ENCODE measurements around the gene TEX14.
A peak's percentile ranks its signal among the peaks of the same experiment; 100 is the strongest.
"Not testable (repeated sequence)": the region's sequence is repeated elsewhere in the genome, so short reads cannot be mapped to it uniquely, and the experiment has no call there.

Gene TEX14

DNA sequence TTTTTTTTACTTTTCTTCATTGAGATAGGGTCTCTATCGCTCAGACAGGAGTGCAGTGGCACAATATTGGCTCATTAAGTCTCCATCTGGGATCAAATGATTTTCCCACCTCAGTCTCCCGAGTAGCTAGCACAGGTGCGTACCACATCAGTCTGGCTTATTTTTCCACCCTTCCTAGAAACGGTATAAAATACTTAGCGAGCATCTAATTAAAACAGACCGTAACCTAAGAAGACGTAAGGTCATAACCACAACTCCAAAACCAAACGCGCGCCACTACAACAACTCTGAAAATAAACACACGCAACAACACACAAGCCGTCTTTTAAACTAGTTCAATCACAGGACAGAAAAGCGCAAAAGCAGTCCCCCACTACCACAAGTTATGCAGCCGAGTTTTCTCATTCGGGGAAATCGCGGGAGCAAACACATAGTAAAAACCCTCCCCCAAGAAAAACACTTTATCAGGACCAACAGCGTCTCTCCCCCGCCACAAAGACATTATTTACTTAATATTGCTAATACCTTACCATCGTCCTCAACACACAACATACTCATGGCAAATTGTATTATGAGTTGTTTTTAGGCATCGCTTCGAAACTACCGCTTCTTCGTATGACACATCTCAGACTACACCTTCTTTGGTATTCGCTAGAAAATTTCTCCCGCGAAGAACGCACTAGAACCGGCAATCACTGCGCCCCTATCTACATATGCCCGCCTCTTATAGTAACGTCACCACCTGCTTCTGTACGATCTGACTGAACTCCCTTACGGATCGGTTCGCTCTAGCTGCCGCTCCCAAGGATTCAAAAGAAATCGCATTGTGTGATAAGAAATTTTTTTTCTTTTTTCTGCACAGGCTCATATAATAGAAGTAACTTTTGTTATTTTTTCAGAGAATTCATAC lies 32.8 kb downstream of the TEX14 start:
- peak; percentile 7 to 94 (median 72) for DNase-seq

DNA sequence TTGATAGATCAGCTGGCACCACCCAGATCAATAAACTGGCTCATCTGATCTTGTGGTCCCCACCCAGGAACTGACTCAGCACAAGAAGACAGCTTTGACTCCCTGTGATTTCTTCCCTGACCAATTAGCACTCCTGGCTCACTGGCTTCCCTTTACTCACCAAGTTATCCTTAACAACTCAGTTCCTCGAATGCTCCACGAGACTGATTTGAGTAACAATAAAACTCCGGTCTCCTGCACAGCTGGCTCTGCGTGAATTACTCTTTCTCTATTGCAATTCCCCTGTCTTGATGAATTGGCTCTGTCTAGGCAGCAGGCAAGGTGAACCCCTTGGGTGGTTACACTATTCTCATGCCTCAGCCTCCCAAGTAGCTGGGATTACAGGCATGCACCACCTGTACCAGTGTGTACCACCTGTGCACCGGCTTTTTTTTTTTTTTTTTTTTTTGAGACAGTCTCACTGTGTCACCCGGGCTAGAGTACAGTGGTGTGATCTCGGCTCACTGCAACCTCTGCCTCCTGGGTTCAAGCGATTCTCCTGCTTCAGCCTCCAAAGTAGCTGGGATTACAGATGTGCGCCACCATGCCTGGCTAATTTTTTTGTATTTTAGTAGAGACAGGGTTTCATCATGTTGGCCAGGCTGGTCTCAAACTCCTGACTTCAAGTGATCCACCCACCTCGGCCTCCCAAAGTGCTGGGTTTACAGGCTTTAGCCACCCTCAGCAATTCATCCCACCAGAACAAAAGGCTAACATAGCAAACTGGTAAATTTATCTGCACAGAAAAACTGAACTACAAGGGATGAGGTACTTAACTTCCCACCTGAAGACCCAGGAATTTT lies 33.7 kb downstream of the TEX14 start:
- not testable (repeated sequence) for DNase-seq

DNA sequence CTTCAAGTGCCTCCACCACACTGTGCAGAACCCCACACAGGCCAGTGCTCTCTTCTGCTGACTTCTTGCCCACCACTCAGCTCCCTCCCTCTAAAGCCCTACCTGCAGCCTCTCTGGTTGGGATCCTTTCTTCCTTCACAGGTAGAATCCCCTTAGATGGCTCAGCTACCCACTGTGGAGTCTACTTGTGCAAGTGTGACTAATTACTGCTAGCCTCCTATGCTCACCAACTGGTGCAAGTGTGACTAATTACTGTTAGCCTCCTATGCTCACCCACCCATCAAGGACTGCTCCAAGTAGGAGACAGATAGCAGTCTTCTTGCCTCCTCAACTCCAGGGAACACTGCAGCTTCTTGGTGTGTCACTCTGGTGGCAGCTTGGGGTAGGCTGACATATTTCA lies 43.6 kb downstream of the TEX14 start:
- no peak for DNase-seq

DNA sequence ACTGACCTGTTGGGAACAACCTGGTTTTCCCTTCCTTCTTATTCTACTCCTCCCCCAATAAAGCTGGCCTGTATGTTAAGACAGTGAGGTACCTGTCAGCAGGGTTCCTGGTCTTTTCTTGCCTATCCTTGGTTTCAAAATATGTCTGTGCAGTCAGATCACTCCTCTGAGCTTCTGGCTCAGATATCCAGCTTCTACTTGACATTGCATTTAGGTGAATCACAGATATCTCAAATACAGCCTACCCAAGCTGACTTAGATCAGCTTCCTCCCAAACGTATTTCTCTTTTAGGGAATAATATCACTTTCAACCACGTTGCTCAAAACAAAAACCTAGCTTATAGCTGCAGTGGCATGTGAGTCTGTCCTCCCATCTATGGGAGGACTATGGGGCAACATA lies 48.7 kb downstream of the TEX14 start:
- no peak for DNase-seq

DNA sequence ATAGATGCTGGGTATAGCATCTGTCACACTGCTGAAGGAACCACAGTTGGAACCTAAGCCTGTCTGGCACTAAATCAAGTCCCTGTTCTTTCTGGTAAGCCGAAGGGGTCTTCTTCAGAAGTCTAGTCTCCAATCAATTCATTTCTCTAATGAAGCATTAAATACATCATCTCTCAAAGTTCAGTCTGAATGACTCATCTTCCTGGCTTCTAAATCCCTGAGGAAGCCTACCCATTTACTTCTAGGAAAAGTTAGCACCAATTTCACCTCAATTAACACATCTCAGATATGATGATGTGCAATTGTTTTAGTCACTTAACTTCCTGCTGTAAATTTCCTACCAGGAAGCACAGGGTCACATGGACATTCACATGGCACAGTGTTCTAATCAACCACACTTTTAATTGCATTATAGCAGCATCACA lies 49.9 kb downstream of the TEX14 start:
- DNase-seq: peak in 1 of 56 donors; percentile 14

DNA sequence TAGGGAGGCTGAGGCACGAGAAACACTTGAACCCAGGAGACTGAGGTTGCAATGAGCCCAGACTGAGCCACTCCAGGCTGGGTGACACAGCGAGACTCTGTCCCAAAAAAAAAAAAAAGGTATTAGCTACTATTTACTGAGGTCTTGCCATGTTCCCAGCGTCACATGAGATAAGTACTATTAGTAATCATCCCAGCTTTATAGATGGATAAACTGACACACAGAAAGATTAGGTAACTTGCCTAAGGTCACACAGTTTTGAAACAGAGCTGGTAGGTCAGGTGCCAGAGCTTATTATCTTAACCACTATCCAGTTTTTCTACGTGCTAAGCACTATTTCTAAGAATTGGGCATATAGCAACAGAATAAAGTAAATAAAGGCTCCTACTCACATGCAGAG lies 51.6 kb downstream of the TEX14 start:
- no peak for DNase-seq

DNA sequence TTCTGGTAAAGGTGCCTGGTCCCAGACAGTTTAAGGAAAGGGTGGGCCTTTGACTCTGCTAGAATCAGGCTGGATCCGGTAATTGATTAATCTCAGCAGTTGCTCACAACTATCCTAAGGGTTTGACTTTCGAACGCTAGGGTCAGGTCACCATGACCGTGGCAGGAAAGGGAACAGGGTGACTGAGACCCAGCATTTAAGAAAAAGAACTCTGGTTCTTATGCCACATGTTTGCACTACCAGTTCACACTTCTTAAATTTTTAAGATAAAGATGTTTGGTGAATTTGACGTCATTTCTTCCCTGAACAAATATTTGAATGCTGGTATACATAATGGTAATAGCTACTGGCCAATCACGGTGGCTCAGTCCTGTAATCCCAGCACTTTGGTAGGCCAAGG lies 52.2 kb downstream of the TEX14 start:
- no peak for DNase-seq

DNA sequence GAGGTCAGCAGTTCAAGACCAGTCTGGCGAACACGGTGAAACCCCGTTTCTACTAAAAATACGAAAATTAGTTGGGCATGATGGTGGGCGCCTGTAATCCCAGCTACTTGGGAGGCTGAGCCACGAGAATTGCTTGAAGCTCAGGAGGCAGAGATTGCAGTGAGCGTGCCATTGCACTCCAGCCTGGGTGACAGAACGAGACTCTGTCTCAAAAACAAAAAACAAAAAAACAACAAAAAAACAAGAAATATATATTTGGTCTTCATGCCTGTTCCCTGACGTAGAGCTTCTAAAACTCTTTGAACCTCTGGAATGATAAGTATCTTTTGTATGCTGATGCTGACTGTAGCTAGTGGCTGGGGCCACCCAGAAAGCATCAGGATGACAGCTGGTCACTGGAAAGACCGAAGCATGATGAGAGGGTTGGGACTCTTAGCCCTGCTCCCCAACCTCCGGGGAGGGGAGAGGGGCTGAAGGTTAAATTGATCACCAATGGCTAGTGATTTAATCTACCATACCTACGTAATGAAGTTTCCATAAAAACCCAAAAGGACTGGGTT lies 54.8 kb downstream of the TEX14 start:
- DNase-seq: no peak

DNA sequence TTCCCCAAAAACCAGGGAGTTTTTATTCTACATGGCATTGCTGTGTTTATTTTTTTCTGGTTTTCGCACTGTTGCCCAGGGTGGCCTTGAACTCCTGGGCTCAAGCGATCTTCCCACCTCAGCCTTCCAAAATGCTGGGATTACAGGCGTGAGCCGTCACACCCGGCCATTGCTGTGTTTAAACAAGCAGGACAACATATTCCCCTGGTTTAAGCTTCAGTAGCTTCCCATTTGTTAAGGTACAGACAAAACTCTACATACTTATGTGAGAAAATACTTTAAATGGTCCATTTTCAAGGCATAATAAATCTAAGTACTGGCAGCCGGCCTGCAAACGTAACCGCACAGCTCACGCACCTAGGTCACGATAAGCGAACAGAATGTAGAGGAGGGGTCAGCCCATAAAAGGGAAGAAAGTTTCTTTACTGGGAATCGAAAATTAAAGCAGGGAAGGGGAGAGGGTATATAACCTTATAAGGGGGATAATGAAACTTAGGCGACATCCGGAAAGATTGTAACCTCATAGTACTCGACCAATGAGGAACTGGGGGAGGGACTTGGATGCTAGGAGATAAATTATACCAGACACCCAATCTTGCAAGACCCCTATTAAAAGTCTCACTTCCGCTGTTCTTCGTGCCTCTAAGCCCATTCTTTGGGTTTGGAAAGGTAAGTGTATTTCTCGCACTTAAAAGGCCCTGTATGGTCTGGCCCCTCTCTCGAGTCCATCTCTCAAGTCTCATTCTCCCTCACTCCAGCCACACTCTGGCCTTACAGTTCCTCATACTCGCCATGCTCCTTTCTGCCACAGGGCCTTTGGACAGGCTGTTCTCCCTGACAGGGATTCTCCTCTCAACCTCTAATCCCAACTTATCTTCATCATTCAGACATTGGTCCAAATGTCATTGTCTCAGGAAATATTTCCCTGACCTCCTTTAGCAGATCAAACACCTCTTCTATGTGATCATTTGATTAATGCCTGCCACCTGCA lies 59.2 kb downstream of the TEX14 start:
- peak in 3 of 56 donors; percentile 3 to 34 (median 27) for DNase-seq

DNA sequence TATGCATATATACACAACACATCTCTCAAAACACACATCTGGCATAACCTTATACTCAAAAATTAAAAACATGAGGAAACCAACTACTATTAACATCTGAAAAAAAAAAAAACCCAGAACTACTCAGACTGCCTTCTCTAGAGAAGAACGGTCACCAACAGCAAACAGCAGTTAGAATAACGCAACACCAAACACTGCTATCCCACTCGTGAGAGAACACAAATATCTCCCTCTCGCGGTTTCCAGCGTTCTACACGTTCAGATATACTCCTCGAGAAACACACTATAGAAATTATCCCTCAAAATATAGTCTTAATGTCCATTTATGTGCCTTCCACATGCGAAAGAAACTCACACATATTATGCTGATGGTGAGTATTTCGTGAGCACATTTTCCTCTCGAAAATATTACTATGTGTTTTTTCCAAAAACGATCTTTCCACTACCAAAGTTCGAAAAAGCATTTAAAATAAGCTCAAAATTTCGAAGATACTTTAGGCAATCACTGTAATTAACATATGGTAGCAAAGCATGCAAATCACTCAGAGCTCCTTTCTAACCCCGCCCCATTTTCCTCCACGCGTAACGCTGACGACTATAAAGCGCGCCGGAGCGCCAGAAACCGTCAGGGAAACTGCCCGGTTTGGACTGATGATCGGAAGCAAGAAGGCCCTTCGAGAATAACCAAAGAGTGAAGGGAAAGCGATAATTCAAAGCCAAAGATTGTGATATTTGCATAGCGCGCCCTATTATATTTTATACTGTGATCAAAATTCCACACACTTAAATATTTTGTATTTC lies 60.1 kb downstream of the TEX14 start:
- peak; percentile 41 to 97 (median 87) for DNase-seq

DNA sequence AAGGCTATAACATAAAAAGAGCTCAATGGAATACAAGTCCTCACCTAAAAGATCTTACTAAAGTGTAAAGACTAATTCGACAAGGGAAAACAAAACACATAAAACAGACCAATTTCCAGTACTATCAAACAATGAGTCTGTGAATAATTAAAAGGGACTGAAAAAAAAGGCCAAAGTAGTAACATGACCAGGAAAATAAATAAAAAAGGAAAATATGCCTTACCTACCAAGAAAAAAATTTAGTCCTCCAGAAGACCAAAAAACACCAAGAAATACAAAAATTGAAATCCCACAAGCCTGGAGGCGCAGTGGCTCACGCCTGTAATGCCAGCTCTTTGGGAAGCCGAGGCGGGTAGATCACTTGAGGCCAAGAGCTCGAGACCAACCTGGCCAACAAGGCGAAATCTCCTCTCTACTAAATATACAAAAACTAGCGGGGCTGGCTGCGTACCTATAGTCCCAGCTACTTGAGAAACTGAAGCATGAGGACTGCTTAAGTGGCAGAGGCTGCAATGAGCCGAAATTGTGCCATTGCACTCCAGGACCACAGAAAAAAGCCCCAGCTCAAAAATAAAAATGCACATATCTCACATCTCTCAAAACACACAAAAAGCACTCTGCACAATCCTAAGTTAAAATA lies 60.8 kb downstream of the TEX14 start:
- DNase-seq: peak in 11 of 56 donors; percentile 1 to 22 (median 10)

DNA sequence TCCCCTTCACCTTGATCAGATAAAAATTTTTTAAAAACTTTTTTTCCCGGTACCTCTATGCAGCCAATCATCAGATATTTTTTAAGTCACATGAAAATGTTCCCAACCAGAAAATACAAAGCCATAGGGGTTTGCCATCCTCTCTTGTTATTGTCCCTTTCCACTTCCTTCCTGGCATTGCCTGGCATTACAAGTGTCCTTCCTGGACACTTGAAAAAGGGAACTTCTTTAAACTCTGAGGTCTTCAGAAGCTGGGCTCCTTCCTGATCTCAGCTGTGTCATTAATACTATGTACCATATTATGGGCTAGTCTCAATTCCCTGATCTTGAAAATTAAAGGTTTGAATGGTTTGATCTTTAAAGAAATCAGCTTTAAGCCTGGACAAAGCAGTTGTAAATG lies 64.9 kb downstream of the TEX14 start:
- no peak for DNase-seq

DNA sequence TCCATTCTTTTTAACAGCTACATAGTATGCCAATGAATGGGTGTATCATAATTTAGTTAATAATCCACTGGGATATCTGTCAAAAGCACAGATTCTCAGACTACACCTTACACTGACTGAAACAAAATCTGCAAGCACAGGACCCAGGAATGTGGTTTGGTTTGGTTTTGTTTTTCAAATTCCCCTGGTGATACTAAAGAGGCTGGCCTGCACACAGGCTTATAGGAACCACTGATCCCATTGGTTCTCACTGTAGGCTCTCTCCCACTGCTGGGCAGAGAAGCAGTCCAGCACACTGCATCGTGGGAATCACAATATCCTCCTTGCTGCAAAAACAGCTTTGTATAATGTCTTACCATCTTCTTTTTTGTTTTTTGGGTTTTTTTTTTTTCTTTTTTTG lies 67.1 kb downstream of the TEX14 start:
- no peak for DNase-seq

DNA sequence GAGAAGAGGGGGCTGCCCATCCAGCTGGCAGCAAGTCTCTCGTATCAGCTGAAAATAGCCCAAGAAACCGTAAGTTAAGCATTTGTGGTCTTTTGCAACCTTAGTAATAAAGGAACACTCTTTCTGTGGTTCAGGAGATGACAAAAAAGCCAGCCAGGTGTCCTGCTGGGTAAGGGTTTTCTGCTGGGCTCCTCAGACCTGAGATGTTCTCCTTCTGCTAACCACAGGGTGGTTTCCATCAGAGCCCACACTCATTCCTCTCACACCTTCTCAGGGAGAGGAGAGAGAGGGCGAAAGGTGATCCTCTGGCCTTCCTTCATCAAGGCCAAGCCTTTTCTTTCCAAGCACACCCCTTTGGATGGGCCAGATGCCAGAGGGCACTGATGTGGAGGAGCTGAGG lies 70.7 kb downstream of the TEX14 start:
- DNase-seq: no peak

DNA sequence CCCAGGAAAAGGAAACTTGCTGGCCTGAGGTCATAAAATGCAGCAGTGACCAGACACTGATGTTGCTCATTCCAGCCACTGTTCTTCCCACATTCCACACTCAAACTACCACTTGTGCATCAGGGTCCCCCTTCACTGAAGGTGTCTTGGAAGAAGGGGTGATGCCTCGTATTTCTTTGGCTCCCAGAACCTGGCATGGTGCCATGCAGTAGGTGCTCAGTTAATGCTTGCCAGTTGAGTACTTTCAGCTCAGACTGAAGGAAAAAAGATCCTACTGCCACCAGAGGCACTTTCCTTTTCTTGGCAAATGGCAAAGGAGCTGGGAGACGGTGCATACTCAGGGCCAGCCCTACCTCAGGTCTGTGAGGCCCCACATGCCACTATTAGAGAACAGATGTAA lies 73.5 kb downstream of the TEX14 start:
- no peak for DNase-seq

DNA sequence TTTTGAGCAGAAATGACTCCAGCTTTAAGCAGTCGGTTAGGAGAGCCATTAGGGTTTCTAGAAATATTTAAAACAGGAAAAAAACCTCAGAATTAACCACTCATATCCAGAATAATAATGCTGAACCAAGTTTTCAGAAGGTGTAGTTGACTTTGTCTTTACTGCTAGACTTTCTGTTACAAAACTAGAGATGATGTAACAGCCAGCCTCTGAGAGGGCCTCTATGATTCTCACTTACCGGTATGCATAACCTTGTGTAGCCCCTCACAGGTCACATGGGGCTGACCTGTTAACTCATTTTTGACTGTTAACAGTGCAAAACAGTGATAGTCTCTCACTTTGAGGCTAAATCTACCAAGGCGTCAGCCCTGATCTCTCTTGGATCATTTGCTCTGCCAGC lies 74.3 kb downstream of the TEX14 start:
- no peak for DNase-seq

DNA sequence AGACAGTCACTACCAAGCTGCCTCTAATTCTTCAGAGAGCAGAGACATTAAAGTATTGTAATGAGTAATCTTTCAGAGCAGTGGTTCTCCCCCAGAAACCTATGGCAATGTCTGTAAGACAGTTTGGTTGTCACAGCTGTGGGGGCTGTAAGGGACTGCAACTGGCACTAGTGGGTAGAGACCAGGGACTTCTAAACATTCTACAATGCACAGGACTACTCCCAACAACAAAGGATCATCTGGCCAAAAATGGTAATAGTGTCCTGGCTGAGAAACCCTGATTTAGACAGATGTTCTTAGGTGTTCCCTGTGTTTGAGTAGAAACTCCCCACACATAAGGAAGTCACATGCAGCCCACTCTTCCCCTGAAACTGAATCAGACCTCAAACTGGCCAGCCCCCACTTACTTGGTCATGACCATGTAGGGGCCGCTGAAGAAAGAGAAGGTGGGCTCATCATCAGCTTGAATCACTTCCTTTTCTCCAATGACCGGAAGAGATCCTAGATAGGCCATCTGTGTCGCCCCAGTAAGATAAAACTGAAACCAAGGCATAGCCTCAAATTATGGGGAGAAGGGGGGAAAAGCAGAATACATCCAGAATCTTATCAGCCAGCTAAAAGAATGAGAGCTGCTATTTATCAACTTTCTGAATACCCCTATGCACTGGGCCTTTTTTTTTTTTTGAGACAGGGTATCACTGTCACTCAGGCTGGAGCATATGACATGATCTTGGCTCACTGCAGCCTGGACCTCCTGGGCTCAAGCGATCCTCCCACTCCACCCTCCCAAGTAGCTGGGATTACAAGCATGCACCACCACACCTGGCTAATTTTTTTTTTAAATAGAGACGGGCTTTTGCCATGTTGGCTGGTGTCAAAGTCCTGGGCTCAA lies 75.8 kb downstream of the TEX14 start:
- DNase-seq: no peak

DNA sequence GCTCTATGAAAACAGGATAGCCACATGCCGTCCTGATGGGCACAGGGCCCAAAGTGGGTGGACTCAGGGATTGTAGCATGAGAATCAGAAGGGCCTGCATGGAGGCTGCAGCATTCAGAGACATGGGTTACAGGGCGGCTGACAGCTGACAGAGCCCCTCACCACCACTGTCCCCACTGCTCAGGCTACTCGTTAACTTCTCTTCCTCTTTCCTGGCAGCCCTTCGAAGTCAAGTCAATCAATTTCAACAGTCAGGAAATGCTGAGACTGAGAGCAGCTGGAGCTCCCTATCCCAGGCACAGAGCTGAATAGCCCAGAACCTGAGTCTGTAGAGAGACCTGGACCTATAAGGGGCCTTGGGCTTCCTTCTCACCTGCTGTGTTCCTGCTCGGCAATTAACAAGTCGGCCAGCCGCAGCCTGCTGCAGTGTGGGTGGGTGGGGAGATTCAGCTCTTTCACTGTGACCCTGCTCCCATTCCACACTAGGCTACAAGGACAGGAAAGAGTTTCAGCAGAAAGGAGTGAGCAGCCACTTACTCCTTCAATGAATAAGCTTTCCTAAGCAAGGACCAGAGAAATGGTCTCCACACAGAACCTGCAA lies 76.9 kb downstream of the TEX14 start:
- DNase-seq: no peak

Data from amygdala (tissue), 56 donors.